Erythroblast (primary cell): ENCODE measurements around the gene EIF4E1B.

Source experiments
- DNase-seq, 2 experiments: peaks; one replicate each; lab custom pipeline; 2025; lab: John Stamatoyannopoulos, UW
- GATA1 ChIP-seq: IDR thresholded peaks from 2 replicates; pipeline ENCODE4 v1.6.1; 2011; ENCODE audit warnings: low read depth, mild to moderate bottlenecking, control low read depth, low read length, moderate library complexity
- POLR2A ChIP-seq: IDR thresholded peaks from 2 replicates; pipeline ENCODE4 v1.6.1; 2011; ENCODE audit warnings: mild to moderate bottlenecking, low read length

EIF4E1B gene

DNA sequence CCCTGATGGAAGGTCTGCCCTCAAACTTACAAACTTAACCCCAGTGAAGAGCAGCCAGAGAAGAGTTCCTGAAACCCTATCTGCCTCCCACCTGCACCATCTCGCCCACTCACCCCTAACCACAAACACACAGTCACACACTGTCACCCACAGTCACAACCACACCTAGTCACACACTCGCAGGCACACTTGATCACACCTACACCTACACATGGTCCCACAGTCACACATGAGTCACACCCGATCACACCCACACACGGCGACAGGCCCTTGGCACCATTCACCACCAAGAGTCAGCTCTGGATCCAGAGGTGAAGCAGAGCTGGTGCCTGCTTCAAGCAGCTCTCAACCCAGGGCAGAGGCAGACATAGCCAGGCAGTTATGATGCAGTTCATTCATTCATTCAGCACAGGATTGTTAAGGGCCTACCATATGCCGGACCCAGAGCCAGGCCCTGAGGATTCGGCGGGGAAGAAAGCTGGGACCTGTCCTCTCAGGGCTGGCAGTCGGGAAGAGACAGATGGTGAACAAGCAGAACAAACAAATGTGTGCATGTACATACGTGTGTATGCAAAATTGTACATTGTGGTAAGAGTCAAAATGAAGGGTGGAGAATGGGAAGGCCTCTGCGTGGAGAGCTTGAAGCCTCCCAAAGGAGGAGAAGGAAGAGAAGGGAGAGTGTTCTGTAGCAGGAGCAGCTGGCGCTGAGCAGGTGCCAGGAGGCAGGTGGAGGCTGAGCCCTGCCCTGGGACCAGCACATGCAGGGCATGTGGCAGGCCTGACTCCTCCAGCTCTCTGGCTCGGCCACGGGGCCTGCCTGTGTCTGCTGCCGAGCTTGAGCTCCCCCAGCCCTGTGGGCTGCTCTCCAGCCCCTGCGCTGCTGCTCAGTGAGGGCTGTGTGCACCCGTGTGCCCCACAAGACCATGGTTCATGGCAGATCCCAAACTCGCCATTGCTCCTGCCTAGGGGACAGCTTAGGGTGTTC, 23.2 kb downstream of the EIF4E1B start:
- no peak for DNase-seq
- TF ChIP-seq GATA1, result no peak
- TF ChIP-seq POLR2A, result no peak

DNA sequence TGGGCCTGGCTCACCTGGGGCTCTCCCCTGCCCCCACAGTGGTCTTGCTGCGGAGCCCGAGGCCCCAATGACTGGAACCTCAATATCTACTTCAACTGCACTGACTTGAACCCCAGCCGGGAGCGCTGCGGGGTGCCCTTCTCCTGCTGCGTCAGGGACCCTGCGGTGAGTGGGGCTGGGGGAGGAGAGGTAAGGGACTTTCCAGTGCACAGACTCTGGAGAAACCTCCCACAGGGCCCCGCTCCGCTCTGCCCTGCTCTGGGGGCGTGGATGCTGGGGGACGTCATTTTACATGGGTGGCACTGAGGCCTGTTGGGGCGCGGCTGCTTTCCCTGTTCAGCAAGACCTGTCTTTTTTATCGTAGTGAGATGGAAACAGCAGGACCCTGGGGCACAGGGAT, 24.4 kb downstream of the EIF4E1B start:
- no peak for TF ChIP-seq POLR2A
- TF ChIP-seq GATA1, result no peak
- no peak for DNase-seq

DNA sequence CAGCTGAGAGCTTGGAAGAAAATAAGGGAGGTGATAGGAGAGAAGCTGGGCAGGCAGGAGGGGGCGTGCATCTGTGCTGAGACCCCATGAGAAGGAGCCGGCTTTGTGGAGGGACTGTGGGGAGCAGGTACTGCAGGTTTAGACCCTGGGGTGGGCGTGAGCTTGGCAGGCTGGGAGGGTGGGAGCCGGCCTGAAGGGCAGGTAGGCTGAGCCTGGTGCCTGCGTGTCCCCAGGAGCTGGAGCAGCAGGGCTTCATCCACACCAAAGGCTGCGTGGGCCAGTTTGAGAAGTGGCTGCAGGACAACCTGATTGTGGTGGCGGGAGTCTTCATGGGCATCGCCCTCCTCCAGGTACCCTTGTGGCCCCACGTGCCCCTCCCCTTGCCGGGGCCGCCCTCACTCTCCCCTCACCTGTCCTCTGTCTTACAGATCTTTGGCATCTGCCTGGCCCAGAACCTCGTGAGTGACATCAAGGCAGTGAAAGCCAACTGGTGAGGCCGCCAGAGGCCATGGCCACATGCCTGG, 26.1 kb downstream of the EIF4E1B start:
- DNase-seq, result no peak
- no peak for TF ChIP-seq GATA1
- no peak for TF ChIP-seq POLR2A

DNA sequence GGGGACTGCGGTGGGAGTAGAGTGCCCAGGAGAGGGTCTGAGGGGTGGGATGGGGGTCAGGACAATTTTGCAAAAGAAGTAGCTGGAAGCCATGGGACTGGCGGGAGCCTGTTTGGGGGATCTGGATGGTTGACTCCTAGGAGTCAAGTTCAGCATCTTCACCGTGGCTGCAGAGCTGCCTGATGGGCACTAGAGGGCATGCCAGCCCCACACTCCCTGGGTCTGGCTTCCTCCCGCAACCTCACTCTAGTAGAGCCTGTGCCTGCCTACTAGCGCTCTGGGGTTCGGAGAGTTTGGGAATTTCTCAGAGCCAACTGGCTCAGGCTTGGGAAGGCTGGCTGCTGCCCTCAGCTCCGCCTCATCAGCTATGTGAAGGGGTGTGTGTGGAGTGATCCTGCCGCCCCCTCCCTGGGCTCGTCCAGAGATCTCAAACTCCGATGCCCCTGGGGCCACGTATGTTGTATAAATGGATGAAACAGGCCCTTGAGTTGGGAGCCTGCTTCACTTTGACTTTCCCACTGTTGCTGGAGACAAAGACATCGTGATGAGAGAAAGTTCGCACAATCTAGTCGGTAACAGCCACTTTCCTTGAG, 27.6 kb downstream of the EIF4E1B start:
- TF ChIP-seq POLR2A (no peak), GATA1 (no peak)
- DNase-seq, result peak; percentile 66 to 74

DNA sequence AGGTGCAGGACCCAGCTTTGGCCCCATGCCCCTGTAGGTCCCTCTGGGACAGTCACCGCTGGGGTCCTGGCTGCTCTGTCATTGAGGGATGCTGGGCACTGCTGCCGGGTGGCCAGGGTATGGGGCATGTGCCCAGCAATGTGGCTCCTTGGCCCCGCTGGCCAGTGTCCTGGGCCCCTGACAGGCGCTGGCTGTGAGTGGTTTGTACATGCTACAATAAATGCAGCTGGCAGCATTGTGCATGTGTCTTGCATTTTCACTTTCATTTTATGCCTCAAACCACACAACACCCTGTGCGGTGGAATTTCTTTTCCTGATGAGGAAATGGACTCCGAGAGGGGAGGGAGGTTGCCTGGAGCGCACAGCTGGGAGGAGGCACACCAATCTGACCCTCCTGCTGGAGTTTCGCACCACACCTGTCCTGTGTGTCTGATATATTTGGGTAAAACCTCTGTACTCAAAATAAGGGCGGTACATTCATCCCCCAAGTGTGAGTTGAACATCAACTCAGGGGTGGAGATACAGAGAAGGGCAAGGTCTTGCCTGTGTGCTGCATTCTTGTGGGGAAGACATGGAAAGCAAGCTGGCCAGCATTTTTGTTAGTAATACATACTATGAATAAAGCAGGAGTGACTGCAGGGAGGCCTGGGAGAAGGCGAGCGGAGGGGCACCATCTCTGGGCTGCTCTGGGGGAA, 28.5 kb downstream of the EIF4E1B start:
- peak; percentile 25 for TF ChIP-seq POLR2A
- no peak for TF ChIP-seq GATA1
- DNase-seq, result no peak

DNA sequence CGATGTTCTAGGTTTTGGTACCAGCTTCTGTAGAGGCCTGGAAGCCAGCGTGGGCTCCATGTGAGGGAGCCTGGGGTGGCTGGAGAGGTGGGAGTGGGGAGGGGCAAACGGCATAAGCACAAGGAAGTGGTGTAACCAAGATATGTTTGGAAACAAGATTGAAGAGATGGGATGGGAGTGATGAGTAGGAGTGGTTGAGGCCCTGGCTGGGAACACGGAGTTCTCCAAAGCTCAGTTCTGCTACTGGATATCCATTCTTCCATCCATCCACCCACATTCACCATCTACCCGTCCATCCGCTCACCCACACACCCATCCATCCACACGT, 29.0 kb downstream of the EIF4E1B start:
- no peak for DNase-seq
- TF ChIP-seq POLR2A (no peak), GATA1 (no peak)

DNA sequence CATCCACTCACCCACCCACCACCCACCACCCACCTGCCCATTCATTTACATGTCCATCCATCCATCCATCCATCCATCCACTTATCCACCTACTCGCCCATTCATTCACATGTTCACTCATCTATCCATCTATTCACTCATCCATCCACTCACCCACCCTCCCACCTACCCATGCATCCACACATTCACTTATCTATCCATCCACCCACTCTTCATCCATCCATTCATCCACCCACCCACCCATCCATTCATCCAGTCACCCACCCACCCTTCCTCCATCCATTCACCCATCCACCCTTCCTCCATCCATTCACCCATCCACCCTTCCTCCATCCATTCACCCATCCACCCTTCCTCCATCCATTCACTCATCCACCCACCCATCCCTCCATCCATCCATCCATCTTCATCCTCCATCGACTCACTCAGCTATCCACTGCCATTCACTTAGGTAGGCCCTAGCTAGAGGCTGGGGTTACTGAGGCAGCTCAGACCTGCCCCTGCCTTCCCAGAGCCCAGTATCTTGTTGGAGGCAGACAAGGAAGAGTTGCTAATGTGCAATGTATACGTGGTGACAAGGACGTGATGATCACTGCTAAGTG, 29.5 kb downstream of the EIF4E1B start:
- no peak for DNase-seq
- TF ChIP-seq POLR2A (no peak), GATA1 (no peak)

DNA sequence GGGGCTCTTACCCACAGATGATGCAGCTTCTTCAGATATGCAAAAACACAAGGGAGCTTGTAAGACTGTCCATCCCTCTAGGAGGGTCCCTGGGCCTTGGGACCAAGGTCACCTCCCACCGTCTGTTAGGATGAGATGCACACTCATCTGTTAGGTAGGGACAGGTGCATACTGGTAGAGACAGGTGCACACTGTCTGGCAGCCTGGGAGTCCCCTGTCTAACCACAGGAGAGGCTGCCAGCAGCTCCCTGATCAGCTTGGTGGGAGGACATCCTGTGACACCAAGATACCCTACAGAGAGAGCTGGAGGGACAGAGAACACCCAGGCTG, 30.0 kb downstream of the EIF4E1B start:
- TF ChIP-seq POLR2A (no peak), GATA1 (no peak)
- no peak for DNase-seq

DNA sequence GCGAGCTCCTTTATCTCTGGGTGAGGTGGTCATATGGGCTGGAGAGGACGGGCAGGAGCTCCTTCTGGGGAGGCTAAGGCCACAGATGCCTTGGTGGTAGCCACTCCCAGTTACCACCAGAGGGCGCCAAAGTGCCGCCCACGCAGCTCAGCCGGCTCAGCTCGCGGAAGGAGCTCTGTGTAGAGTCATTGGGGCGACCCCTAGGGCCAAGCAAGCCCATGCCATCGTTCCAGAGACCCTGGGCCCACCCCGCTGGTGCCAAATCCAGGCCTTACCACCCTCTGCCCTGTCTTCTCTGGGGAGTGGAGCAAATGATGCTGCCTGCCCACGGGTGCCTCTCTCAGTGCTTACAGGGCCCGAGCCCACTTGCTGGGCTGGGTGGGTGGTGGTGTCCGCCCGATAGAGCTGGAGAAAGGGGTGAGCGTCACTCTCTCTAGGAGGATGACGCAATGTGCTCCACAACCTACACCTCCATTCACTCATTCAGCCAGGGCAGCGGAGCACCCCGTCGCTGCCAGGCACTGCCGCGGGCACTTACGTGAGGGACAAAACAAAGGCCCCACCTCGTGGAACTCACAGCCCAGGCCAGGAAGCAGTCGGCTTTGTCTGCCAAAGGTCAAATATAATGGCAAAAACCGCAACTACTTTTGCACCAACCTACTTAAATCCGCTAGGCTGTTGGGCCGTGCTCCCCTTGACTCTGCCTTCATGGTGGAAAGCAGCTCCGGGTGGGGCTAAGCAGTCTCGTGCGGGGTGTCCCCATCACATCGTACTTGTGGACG, 30.6 kb downstream of the EIF4E1B start:
- TF ChIP-seq GATA1 (no peak), POLR2A (no peak)
- peak; percentile 81 to 89 for DNase-seq

DNA sequence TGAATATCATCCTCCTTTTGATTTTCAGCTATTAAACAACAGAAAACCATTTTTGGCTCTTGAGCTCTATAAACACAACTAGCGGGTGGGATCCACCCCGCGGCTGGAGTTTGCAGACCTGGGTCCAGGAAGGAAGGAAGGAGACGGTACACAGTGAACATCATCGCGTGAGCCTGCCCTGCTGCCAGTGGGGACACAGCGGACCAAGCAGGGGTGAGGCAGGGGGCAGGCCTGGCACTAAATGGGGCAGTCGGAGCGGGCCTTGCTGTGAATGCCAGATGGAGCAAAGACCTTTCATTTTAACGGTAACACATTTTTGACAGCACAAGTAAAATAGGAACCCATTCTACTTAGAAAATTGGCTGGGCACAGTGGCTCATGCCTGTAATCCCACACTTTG, 31.2 kb downstream of the EIF4E1B start:
- TF ChIP-seq POLR2A, result no peak
- TF ChIP-seq GATA1, result no peak
- no peak for DNase-seq

DNA sequence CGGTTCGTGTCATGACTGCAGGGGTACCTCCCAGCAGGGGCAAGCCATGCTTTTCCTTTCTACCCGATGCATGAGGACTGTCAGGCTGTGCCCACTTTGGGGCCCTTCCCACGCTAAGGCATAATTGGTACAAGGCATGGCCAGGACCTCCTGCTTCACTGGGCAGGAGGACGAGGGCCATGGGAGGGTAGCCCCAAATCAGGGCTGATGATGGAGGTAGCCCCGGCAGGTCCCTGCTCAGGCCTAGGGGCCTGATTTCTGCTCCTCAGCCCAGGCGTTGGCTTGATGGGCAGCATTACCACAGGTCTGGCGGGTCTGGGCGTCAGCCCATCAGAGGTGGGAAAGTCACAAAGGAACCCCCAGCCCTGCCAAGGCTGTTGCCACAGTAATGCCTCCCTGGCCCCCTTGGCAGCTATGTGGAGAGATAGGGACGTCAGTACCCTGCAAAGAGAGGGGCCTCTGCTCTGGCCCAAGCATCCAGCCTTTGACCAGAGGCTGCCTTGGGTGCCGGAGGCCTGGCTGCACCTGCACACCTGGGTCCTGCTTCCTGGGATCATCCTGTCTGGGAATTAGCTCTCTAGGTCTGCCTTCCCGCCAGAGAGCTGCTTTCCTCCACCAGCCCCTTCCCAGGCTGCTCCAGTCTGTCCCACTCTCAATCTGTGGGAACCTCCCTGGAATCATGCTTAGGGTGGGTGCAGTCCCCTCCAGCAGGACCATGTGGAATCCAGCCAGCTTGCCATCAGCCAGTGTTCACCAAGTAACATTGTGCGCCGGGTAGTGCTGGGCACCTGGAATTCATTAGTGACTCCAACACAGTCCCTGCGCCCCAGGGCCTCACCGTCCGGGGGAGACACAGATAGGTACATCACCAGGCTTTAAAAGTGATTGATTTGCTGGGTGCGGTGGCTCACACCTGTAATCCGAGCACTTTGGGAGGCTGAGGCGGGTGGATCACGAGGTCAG, 32.2 kb downstream of the EIF4E1B start:
- no peak for TF ChIP-seq POLR2A
- no peak for TF ChIP-seq GATA1
- no peak for DNase-seq

DNA sequence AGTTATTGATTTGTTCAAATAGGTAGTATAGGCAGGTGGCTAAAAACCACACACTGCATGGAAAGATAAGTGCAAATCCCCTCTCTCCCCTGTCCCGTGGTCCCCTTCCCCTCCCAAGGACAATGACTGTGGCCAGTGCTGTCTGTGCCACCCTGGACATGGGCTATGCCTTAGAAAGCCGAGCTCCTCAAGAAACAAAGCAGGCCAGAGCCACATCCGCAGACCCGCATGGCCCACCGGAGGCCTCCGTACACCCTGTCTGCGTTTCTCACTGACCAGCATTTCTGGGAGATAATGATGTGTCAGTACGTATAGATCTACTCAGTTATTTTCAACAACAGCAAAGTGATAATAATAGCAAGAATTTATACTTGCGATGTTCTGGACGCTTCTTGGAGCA, 33.1 kb downstream of the EIF4E1B start:
- TF ChIP-seq GATA1, result no peak
- TF ChIP-seq POLR2A, result no peak
- DNase-seq, result no peak
